Panc1 (cell line): ENCODE data around the gene AGAP1. TPM values are rescaled to one million over a fixed set of nuclear protein-coding genes. Genes with fewer than 3 reads are reported as not detected.

Experiments used
- ATAC-seq: fragments of 200-7000 bp; cut with Tn5 transposase; 2 replicates; pipeline ENCODE4 v1.9.1; 2020; ENCODE audit warnings: mild to moderate bottlenecking, moderate library complexity
- BruUV-seq: library from RNA; stranded (reverse); fragments of 400-500 nt; replicated peaks from 2 replicates; lab custom pipeline; 2021; lab: Mats Ljungman, UMichigan
- CTCF ChIA-PET: fragments of 300-600 bp; sonication (Branson Sonifier 250); formaldehyde crosslinking; loops from one replicate; lab custom pipeline; 2022; ENCODE audit warnings: antibody characterized with exemption; lab: Charles Lee
- POLR2A ChIA-PET: fragments of 300-600 bp; sonication (Branson Sonifier 250); formaldehyde crosslinking; loops from one replicate; lab custom pipeline; 2022; ENCODE audit warnings: antibody characterized with exemption; lab: Charles Lee
- DNase-seq: peaks from one replicate; pipeline ENCODE4 v3.0.0-alpha.2; 2010; ENCODE audit warnings: low read depth, low spot score
- H3K27ac ChIP-seq: 2 replicates; pipeline ENCODE4 v1.5.1; 2011; ENCODE audit warnings: mild to moderate bottlenecking, low read length, inconsistent platforms
- H3K27me3 ChIP-seq: fragments of 200-500 bp; sonication (Bioruptor generic); 2 replicates; pipeline ENCODE4 v1.6.0; 2014; ENCODE audit warnings: low read length, inconsistent platforms; ENCODE audit not compliant: control insufficient read depth, insufficient read depth
- H3K36me3 ChIP-seq: fragments of 200-500 bp; sonication (Bioruptor generic); 2 replicates; pipeline ENCODE4 v1.5.1; 2014; ENCODE audit warnings: inconsistent platforms, mild to moderate bottlenecking, low read length, moderate library complexity; ENCODE audit not compliant: control insufficient read depth, insufficient read depth
- H3K4me1 ChIP-seq: 2 replicates; pipeline ENCODE4 v1.5.1; 2011; ENCODE audit warnings: inconsistent platforms, mild to moderate bottlenecking, low read length, moderate library complexity; ENCODE audit not compliant: control insufficient read depth, insufficient read depth
- H3K4me3 ChIP-seq, 2 experiments: 2 replicates each; pipeline ENCODE4 v1.5.1; 2011 to 2012; ENCODE audit warnings: low read depth in 2 of 2, low read length in 2 of 2, mild to moderate bottlenecking in 2 of 2, inconsistent platforms in 1 of 2, moderate library complexity in 1 of 2
- H3K9me3 ChIP-seq: fragments of 200-500 bp; sonication (Bioruptor generic); 2 replicates; pipeline ENCODE4 v1.5.1; 2014; ENCODE audit warnings: low read depth, mild to moderate bottlenecking, inconsistent platforms, low read length, moderate library complexity; ENCODE audit not compliant: control insufficient read depth, insufficient read depth
- POLR2AphosphoS5 ChIP-seq: IDR thresholded peaks from 2 replicates; pipeline ENCODE4 v1.6.1; 2012; ENCODE audit warnings: mild to moderate bottlenecking, low read depth, low read length, moderate library complexity
- SIN3A ChIP-seq: IDR thresholded peaks from 2 replicates; pipeline ENCODE4 v1.6.1; 2012; ENCODE audit warnings: low read depth, mild to moderate bottlenecking, low read length, moderate library complexity, borderline replicate concordance; ENCODE audit not compliant: insufficient read depth
- TCF7L2 ChIP-seq: IDR thresholded peaks from 2 replicates; pipeline ENCODE4 v1.6.1; 2011; ENCODE audit warnings: mild to moderate bottlenecking, low read depth, low read length, inconsistent platforms
- in situ Hi-C: cut with HindIII; loops from 2 replicates; pipeline ENCODE4 v1.10.0; 2016; ENCODE audit warnings: low sequenced_read_pairs, low pct_unique_long_range_greater_than_20kb
- intact Hi-C: fragments of 100-400 bp; cut with micrococcal nuclease; formaldehyde crosslinking; loops from one replicate; pipeline ENCODE4 v1.10.0; 2022; ENCODE audit not compliant: unreplicated experiment
- total RNA-seq: library from RNA; stranded (reverse); gene quantifications from one replicate; pipeline ENCODE4 v1.2.1, GENCODE V29; 2021; ENCODE audit not compliant: unreplicated experiment
- TF ChIP-seq, protein P1 (sequence below), 2 experiments: IDR thresholded peaks; 2 replicates each; pipeline ENCODE4 v1.6.1; 2011 to 2012; ENCODE audit warnings: low read depth in 2 of 2, control low read depth in 1 of 2, low read length in 1 of 2, mild to moderate bottlenecking in 1 of 2, moderate library complexity in 1 of 2; ENCODE audit not compliant: insufficient read depth in 1 of 2
- TF ChIP-seq, protein P2 (sequence below): fragments of 450-650 bp; IDR thresholded peaks from 2 replicates; pipeline ENCODE4 v1.5.1; 2017; ENCODE audit warnings: mild to moderate bottlenecking

AGAP1 gene
- total RNA-seq, 1 experiment from 2014 or later: 38.9 TPM

DNA sequence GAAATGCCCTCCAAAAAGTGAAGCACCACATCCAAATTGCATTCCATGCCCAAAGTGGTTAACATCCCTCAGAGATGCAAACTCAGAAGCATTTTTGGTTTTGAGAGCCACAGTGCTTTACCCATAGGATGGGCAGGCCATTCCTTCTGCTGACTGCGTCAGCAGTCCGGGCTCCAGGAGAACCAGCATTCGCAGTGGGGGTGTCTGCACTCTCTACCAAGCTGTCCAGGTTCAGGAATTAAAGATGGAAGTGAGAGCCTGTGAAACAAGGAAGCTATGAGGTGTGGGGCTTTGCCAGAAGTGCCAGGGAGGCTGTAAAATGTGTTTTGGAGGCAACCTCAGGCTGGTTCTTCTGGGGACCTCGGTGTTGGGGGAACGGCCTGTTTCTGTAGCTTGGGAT, 205.7 kb downstream of the AGAP1 start:
- in situ Hi-C loops: no loop called here
- no peaks in the 10 kb centered on the region for H3K9me3 ChIP-seq
- TF ChIP-seq SIN3A (no peak), TCF7L2 (no peak)
- TF ChIP-seq, protein P1, sequence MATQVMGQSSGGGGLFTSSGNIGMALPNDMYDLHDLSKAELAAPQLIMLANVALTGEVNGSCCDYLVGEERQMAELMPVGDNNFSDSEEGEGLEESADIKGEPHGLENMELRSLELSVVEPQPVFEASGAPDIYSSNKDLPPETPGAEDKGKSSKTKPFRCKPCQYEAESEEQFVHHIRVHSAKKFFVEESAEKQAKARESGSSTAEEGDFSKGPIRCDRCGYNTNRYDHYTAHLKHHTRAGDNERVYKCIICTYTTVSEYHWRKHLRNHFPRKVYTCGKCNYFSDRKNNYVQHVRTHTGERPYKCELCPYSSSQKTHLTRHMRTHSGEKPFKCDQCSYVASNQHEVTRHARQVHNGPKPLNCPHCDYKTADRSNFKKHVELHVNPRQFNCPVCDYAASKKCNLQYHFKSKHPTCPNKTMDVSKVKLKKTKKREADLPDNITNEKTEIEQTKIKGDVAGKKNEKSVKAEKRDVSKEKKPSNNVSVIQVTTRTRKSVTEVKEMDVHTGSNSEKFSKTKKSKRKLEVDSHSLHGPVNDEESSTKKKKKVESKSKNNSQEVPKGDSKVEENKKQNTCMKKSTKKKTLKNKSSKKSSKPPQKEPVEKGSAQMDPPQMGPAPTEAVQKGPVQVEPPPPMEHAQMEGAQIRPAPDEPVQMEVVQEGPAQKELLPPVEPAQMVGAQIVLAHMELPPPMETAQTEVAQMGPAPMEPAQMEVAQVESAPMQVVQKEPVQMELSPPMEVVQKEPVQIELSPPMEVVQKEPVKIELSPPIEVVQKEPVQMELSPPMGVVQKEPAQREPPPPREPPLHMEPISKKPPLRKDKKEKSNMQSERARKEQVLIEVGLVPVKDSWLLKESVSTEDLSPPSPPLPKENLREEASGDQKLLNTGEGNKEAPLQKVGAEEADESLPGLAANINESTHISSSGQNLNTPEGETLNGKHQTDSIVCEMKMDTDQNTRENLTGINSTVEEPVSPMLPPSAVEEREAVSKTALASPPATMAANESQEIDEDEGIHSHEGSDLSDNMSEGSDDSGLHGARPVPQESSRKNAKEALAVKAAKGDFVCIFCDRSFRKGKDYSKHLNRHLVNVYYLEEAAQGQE (IDR thresholded peaks at IDR 0.05; ENCODE audit: insufficient read depth in 1 of 2, low read depth in 2 of 2, low read length in 1 of 2): no peak
- ChIA-PET POLR2A (no interaction called here), CTCF (no interaction called here)
- no peak overlapping the region for H3K4me3 ChIP-seq
- H3K4me1 ChIP-seq: peaks cover 7% of the 10 kb centered on the region
- H3K36me3 ChIP-seq: no peaks in the 10 kb centered on the region
- H3K27me3 ChIP-seq: no peaks in the 10 kb centered on the region
- H3K27ac ChIP-seq: no peak overlapping the region
- ATAC-seq: no peak
- no peak for DNase-seq
- no TSS peak for BruUV-seq
- intact Hi-C loops: no loop called here

DNA sequence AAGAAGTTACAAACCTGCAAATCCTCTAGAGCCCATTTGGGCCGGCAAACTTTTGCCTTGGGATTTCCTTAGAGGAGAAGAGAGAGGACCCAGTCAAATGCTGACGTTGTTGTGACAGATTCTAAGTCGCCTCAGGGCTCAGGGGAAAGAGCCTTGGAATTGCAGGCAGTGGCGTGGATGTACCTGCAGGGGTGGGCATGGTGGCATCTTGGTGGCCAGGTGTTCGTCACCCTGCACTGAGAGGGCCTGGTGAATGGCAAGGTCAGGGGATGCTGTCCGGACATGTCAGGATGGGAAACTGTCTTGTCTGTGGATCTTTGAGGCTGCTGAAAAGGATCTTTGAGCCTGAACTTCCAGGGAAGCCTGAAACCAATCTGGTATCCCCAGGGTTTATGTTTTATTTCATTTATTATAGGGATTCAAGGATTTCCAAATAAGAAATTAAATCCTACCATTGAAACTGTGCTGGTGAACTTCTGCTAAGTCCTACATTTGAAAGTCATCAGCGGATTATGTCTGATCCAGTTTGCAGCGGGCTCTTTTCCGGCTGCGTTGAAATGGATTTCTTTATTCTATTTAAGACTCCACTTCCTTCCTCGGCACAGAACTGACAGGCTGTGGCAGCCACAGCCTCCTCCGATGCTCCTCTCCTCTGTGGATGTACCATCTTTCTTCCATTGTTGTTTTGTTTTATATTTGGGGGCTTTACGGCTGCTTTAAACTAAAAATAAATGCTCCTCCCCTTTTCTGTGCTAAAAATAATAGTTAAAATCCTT, 207.6 kb downstream of the AGAP1 start:
- ChIA-PET POLR2A (no interaction called here), CTCF (no interaction called here)
- no peak for DNase-seq
- no peak for TF ChIP-seq SIN3A
- no peak for TF ChIP-seq TCF7L2
- TF ChIP-seq, protein P2, sequence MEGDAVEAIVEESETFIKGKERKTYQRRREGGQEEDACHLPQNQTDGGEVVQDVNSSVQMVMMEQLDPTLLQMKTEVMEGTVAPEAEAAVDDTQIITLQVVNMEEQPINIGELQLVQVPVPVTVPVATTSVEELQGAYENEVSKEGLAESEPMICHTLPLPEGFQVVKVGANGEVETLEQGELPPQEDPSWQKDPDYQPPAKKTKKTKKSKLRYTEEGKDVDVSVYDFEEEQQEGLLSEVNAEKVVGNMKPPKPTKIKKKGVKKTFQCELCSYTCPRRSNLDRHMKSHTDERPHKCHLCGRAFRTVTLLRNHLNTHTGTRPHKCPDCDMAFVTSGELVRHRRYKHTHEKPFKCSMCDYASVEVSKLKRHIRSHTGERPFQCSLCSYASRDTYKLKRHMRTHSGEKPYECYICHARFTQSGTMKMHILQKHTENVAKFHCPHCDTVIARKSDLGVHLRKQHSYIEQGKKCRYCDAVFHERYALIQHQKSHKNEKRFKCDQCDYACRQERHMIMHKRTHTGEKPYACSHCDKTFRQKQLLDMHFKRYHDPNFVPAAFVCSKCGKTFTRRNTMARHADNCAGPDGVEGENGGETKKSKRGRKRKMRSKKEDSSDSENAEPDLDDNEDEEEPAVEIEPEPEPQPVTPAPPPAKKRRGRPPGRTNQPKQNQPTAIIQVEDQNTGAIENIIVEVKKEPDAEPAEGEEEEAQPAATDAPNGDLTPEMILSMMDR: no peak
- TF ChIP-seq, protein P1 (IDR thresholded peaks at IDR 0.05; ENCODE audit: insufficient read depth in 1 of 2, low read depth in 2 of 2, low read length in 1 of 2): no peak
- TF ChIP-seq POLR2AphosphoS5: no peak
- peaks cover 7% of the 10 kb centered on the region for H3K4me1 ChIP-seq
- intact Hi-C loops (no loop called here), in situ Hi-C loops (no loop called here)
- H3K9me3 ChIP-seq: no peaks in the 10 kb centered on the region
- ATAC-seq: no peak
- H3K27ac ChIP-seq: no peak overlapping the region
- no peak overlapping the region for H3K4me3 ChIP-seq
- no TSS peak for BruUV-seq
- H3K36me3 ChIP-seq: no peaks in the 10 kb centered on the region
- no peaks in the 10 kb centered on the region for H3K27me3 ChIP-seq
